ENCODE results near the gene PXMP2.

GRCh38 chr12:132739600-132740312, 52.4 kb downstream of the PXMP2 start:
- TF ChIP-seq, protein P1, sequence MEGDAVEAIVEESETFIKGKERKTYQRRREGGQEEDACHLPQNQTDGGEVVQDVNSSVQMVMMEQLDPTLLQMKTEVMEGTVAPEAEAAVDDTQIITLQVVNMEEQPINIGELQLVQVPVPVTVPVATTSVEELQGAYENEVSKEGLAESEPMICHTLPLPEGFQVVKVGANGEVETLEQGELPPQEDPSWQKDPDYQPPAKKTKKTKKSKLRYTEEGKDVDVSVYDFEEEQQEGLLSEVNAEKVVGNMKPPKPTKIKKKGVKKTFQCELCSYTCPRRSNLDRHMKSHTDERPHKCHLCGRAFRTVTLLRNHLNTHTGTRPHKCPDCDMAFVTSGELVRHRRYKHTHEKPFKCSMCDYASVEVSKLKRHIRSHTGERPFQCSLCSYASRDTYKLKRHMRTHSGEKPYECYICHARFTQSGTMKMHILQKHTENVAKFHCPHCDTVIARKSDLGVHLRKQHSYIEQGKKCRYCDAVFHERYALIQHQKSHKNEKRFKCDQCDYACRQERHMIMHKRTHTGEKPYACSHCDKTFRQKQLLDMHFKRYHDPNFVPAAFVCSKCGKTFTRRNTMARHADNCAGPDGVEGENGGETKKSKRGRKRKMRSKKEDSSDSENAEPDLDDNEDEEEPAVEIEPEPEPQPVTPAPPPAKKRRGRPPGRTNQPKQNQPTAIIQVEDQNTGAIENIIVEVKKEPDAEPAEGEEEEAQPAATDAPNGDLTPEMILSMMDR (IDR thresholded peaks at IDR 0.05): no peak
- TF ChIP-seq POLR2AphosphoS5 (IDR thresholded peaks at IDR 0.05; ENCODE audit: insufficient read depth in 1 of 2, low read depth in 1 of 2) (no peak), POLR2A (IDR thresholded peaks at IDR 0.05) (no peak)
